GM18499 (cell line): ENCODE data around the gene SERAC1.
"Not testable (repeated sequence)": the region's sequence is repeated elsewhere in the genome, so short reads cannot be mapped to it uniquely, and the experiment has no call there.

ENCODE experiments used
- ATAC-seq: cut with Tn5 transposase; IDR thresholded peaks from one replicate; pipeline ENCODE4 v1.9.1; 2021; ENCODE audit warnings: moderate number of reproducible peaks; ENCODE audit not compliant: insufficient read depth, unreplicated experiment

SERAC1 gene

GRCh38 chr6:158175111-158175510 is 7.0 kb upstream of the SERAC1 start:
- no peak for ATAC-seq

GRCh38 chr6:158174514-158174913 is 6.5 kb upstream of the SERAC1 start:
- no peak for ATAC-seq

GRCh38 chr6:158174024-158174423 is 6.0 kb upstream of the SERAC1 start:
- ATAC-seq = no peak

GRCh38 chr6:158172001-158172400 is 3.9 kb upstream of the SERAC1 start:
- no peak for ATAC-seq

GRCh38 chr6:158170656-158171081 is 2.6 kb upstream of the SERAC1 start:
- ATAC-seq = no peak

GRCh38 chr6:158169634-158170033 is 1.6 kb upstream of the SERAC1 start:
- not testable (repeated sequence) for ATAC-seq

- ATAC-seq = no peak
Measured at GRCh38 chr6:158165919-158166416, 2.1 kb downstream of the SERAC1 start.

- no peak for ATAC-seq
Measured at GRCh38 chr6:158164579-158165170, 3.4 kb downstream of the SERAC1 start.

- ATAC-seq = no peak
Measured at GRCh38 chr6:158161566-158162254, 6.4 kb downstream of the SERAC1 start.

- no peak for ATAC-seq
Measured at GRCh38 chr6:158160932-158161539, 7.0 kb downstream of the SERAC1 start.

GRCh38 chr6:158158748-158159147 is 9.3 kb downstream of the SERAC1 start:
- no peak for ATAC-seq

GRCh38 chr6:158158123-158158522 is 9.9 kb downstream of the SERAC1 start:
- no peak for ATAC-seq

GRCh38 chr6:158157064-158157764 is 10.8 kb downstream of the SERAC1 start:
- no peak for ATAC-seq

- ATAC-seq = no peak
Measured at GRCh38 chr6:158154816-158155215, 13.2 kb downstream of the SERAC1 start.

- ATAC-seq = no peak
Measured at GRCh38 chr6:158153576-158153975, 14.5 kb downstream of the SERAC1 start.

- ATAC-seq = no peak
Measured at GRCh38 chr6:158152659-158153058, 15.4 kb downstream of the SERAC1 start.

- ATAC-seq = not testable (repeated sequence)
Measured at GRCh38 chr6:158152025-158152424, 16.0 kb downstream of the SERAC1 start.

GRCh38 chr6:158150701-158151100 is 17.4 kb downstream of the SERAC1 start:
- ATAC-seq = no peak

GRCh38 chr6:158149641-158150040 is 18.4 kb downstream of the SERAC1 start:
- ATAC-seq = no peak

- no peak for ATAC-seq
Measured at GRCh38 chr6:158143700-158144099, 24.4 kb downstream of the SERAC1 start.

GRCh38 chr6:158142789-158143188 is 25.3 kb downstream of the SERAC1 start:
- ATAC-seq = no peak
